ENCODE results near the gene TULP4.
A peak's percentile ranks its signal among the peaks of the same experiment; 100 is the strongest.
"Not testable (repeated sequence)": the region's sequence is repeated elsewhere in the genome, so short reads cannot be mapped to it uniquely, and the experiment has no call there.

Gene TULP4

GRCh38 chr6:158501360-158502262, 189.3 kb downstream of the TULP4 start:
- DNase-seq (ENCODE audit: low spot score): no peak

DNA sequence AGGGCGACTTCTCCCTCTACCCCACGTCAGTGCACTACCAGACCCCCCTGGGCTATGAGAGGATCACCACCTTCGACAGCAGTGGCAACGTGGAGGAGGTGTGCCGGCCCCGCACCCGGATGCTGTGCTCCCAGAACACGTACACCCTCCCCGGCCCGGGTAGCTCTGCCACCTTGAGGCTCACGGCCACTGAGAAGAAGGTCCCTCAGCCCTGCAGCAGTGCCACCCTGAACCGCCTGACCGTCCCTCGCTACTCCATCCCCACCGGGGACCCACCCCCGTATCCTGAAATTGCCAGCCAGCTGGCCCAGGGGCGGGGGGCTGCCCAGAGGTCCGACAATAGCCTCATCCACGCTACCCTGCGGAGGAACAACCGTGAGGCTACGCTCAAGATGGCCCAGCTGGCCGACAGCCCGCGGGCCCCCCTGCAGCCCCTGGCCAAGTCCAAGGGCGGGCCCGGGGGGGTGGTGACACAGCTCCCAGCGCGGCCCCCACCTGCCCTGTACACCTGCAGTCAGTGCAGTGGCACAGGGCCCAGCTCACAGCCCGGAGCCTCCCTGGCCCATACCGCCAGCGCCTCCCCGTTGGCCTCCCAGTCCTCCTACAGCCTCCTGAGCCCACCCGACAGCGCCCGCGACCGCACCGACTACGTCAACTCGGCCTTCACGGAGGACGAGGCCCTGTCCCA, 190.1 kb downstream of the TULP4 start:
- no peak for DNase-seq (ENCODE audit: low spot score)

DNA sequence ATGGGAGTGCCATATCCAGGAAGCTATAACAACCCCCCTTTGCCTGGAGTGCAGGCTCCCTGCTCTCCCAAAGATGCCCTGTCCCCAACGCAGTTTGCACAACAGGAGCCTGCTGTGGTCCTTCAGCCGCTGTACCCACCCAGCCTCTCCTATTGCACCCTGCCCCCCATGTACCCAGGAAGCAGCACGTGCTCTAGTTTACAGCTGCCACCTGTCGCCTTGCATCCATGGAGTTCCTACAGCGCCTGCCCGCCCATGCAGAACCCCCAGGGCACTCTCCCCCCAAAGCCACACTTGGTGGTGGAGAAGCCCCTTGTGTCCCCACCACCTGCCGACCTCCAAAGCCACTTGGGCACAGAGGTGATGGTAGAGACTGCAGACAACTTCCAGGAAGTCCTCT, 191.0 kb downstream of the TULP4 start:
- DNase-seq (ENCODE audit: low spot score): no peak

- DNase-seq (ENCODE audit: low spot score): no peak
Measured at GRCh38 chr6:158503846-158504245, 191.6 kb downstream of the TULP4 start.

- DNase-seq (ENCODE audit: low spot score): no peak
Measured at GRCh38 chr6:158505194-158505593, 192.9 kb downstream of the TULP4 start.

GRCh38 chr6:158506601-158507000, 194.3 kb downstream of the TULP4 start:
- peak; percentile 28 for DNase-seq (ENCODE audit: low spot score)

GRCh38 chr6:158507174-158507573, 194.9 kb downstream of the TULP4 start:
- no peak for DNase-seq (ENCODE audit: low spot score)

GRCh38 chr6:158508450-158508849, 196.2 kb downstream of the TULP4 start:
- no peak for DNase-seq (ENCODE audit: low spot score)

DNA sequence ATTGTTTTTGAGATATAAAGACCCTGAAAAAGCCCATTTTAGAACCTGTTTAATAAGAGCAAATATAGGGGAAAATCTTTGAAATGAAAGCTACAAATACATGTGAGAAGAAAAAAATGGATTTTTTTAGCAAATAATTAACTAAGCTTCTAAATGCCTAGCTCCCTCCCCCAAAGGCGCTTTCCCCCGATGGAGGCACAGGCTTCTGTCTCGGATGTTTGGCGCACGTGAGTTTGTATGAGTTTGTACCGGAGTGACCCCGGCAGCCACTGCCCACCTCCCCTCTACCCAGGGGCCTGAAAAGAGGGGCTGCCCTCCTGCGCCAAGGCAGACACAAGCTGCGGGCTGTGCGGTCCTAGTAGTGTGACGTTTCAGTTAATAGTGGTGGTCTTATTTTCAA, 197.2 kb downstream of the TULP4 start:
- DNase-seq (ENCODE audit: low spot score): no peak

DNA sequence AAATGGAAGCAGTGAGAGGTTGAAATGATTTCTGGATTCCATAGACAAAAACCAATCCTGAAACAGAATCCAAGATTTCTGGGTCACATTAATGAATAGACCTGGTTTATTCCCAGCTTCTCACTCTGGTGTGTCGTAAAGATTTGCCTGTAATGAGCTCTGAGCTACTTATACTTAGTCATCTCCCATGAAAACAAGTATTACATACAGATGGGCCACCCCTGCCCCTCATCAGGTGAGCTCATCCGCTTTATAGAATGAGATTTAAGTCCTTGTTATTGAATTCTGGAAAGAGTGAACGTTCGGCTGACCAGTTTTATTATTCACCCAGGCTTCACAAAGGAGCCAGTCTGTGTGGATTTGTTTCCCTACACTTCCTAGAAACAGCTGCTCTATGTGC, 200.5 kb downstream of the TULP4 start:
- no peak for DNase-seq (ENCODE audit: low spot score)

GRCh38 chr6:158514176-158514575, 201.9 kb downstream of the TULP4 start:
- DNase-seq (ENCODE audit: low spot score): no peak

DNA sequence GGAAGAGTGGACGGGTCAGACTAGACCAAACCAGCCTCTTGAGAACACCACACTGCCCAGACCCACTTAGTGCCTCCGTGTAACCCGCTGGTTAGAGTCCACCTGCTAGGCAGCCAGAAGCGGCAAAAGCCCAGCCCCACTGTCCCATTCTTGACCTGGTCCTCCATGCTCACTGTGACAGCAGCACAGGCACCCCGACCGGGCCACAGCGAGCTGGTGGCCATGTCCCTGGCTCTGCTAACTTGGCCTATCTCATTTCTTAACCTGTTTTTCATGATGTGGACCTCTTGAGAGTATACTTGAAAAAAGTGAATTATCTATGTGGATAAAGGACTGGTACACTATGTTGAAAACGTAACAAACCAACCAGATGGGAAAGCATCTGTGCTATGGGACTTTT, 202.7 kb downstream of the TULP4 start:
- DNase-seq (ENCODE audit: low spot score): no peak

DNA sequence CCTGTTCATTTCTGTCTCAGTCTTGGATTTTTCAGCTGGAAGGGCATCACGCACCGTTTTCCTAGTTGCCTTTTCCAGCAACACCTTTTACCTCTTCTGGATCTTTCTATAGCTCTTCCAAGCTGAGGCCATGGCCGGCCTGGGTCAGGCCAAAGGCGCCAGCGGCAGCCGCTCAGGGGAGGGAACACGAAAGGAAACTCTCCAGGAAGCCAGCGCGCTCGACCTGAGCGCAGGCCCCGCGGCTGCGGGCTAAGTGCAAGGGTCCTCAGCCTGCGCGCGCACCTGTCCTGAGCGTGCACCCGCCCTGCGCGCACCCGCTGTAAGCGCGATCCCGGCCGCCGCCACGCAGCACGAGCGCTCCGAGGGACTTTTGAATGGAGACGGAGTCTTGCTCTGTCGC, 203.8 kb downstream of the TULP4 start:
- DNase-seq (ENCODE audit: low spot score): no peak

- no peak for DNase-seq (ENCODE audit: low spot score)
Measured at GRCh38 chr6:158517038-158517437, 204.8 kb downstream of the TULP4 start.

GRCh38 chr6:158517581-158517980, 205.3 kb downstream of the TULP4 start:
- DNase-seq (ENCODE audit: low spot score): no peak

DNA sequence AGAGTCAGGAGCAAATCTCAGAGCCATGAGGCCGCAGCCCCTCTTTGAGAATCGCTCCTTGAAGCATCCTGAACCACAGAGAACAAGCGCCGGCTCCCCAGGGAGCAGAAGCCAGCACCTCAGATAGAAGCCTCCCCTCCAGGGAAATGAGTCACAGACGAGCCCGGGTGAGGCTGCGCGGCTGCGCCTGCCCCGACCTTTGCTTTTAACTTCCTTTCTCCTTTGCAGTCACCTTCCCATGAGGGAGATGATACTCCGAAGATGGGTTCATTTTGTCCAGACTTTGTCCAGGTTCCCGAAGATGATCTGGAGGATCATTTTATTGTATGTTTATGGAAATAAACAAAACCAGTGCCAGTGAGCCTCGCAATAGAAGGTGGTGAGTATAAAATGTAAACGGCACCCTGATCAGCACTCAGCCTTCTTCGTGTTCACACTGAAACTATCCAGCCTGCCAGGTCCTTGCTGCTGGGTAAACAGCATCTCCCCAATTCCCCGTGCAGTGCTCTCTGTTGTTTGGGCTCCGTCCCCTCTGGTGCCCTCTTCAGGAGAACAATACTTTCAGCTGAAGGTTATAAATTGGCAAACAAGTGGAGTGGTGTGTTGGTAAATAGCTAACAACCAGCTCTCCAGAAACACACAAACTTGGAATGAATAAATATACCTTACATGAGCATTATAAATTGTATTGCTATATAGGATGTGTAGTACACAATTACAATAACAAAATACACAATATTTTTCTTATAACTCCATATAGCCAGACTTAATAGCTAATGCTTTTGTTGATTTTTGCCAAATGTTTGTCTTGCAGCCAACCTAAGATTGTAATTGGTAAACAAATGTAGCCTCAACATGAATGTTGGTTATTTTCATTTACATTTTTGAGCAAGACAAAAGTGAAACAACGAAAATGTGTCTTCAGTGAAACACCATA, 206.2 kb downstream of the TULP4 start:
- peak; percentile 92 for DNase-seq (ENCODE audit: low spot score)

- DNase-seq (ENCODE audit: low spot score): no peak
Measured at GRCh38 chr6:158519300-158519699, 207.0 kb downstream of the TULP4 start.

DNA sequence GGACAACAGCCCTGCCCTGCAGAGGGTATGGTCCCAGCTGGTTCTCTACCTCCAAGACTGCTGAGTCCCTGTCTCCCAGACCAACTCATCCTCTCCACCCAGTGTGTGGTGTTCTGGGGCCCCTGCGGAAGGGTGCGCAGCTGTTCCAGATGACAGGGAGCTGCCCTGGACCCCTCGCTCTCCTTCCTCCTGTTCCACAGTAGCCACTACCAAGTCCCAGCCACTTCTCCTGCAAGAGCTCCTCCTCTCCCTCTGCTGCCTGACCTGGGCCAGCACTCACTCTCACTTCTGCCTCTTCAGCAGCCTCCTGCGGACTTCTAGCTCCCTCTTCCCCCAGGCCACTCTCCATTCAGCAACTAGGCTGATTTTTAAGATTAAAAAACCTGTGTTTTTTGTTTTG, 207.5 kb downstream of the TULP4 start:
- no peak for DNase-seq (ENCODE audit: low spot score)

DNA sequence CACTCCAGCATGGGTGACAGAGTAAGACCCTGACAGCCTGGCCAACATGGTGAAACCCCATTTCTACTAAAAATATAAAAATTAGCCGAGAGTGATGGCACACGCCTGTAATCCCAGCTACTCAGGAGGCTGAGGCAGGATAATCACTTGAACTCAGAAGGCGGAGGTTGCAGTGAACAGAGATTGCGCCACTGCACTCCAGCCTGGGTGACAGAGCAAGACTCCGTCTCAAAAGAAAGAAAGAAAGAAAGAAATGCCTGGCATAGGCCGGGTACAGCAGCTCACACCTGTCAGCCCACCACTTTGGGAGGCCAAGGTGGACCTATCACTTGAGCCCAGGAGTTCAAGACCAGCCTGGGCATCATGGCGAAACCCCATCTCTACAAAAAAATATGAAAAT, 208.7 kb downstream of the TULP4 start:
- DNase-seq (ENCODE audit: low spot score): not testable (repeated sequence)

GRCh38 chr6:158521759-158522158, 209.5 kb downstream of the TULP4 start:
- no peak for DNase-seq (ENCODE audit: low spot score)

- no peak for DNase-seq (ENCODE audit: low spot score)
Measured at GRCh38 chr6:158522616-158523015, 210.4 kb downstream of the TULP4 start.

DNA sequence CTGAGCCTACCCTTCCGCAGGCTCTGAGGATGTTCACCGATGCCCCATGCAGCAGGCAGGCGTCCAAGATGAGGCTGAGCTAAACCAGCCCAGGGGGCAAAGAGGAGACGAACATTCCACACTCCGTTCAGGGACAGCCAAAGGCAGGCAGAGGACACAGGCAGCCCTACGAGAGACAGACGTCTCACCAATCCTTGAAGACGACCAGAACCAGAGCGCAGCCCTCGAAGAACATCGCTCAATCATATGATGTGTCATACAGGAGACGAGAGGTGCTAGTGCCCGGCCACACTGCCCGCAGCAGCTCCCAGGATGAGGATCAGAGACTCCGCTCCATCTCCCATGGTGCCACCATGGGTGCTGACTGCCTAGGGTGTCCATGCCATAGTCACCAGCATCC, 212.0 kb downstream of the TULP4 start:
- DNase-seq (ENCODE audit: low spot score): no peak

Measured in cerebellar cortex (tissue), 1 donor.